GM12892 (cell line): Measurements from ENCODE around the gene SAAL1.

Source experiments
- POLR2A ChIP-seq: IDR thresholded peaks from 2 replicates; pipeline ENCODE4 v1.6.1; 2011; ENCODE audit warnings: low read depth, low read length, control low read depth
- POLR2AphosphoS5 ChIP-seq: IDR thresholded peaks from 2 replicates; pipeline ENCODE4 v1.6.1; 2011; ENCODE audit warnings: low read depth, low read length, control low read depth
- TAF1 ChIP-seq: IDR thresholded peaks from 2 replicates; pipeline ENCODE4 v1.6.1; 2011; ENCODE audit warnings: low read depth, mild to moderate bottlenecking, control low read depth, low read length, borderline replicate concordance

- TF ChIP-seq TAF1 = no peak
- TF ChIP-seq POLR2AphosphoS5 = no peak
- no peak for TF ChIP-seq POLR2A
Observed at GRCh38 chr11:18137186-18137800, 31.4 kb upstream of the SAAL1 start.
